Astrocyte of the spinal cord (primary cell): ENCODE results near the gene DGKG.

ENCODE experiments used
- DNase-seq: peaks from one replicate; pipeline ENCODE4 v3.0.0; 2011; ENCODE audit warnings: low read depth, low spot score
- H3K4me3 ChIP-seq: 2 replicates; pipeline ENCODE4 v1.5.1; 2011; ENCODE audit warnings: low read depth, mild to moderate bottlenecking, low read length, moderate library complexity
- CTCF ChIP-seq: IDR thresholded peaks from 2 replicates; pipeline ENCODE4 v1.5.1; 2012; ENCODE audit warnings: low read depth, mild to moderate bottlenecking, low read length, inconsistent platforms
- in situ Hi-C: cut with HindIII; loops from 2 replicates; pipeline ENCODE4 v1.10.0; 2017; ENCODE audit warnings: low sequenced_read_pairs

DGKG gene

GRCh38 chr3:186280737-186281136, 81.3 kb downstream of the DGKG start:
- H3K4me3 ChIP-seq: no peak overlapping the region
- in situ Hi-C loops: loop anchor here (25.0 kb wide), 1 partner anchor 257 kb away; the partner anchor contains the start of gene CRYGS

GRCh38 chr3:186277268-186277909, 84.6 kb downstream of the DGKG start:
- no peak overlapping the region for H3K4me3 ChIP-seq
- TF ChIP-seq CTCF: peak; percentile 55
- in situ Hi-C loops: loop anchor here (25.0 kb wide), 1 partner anchor 260 kb away; the partner anchor contains the start of gene CRYGS
- DNase-seq: peak; percentile 67

More at GRCh38 chr3:186280737-186281136, 81.3 kb downstream of the DGKG start:
- no peak for DNase-seq
- TF ChIP-seq CTCF: no peak

DNA sequence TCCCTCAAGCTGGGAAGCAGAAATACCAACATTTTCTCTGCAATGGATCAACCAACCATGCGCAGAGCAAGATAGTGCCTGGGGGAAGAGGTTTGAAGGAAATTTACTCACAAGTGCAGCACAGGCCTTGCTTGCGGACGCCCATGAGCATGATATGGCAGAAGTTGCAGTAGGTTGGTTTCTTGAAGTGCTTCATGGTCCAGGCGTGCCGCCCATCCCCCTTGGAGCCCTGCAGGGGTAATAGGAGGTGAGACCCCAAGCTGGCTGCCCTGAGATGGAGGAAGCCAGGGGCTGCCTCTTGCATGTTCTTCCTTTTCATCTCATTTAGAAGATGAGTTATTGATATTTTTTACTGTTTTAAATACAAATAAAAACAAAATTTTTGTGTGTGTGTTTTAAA, 86.6 kb downstream of the DGKG start:
- in situ Hi-C loops: loop anchor here (25.0 kb wide), 1 partner anchor 262 kb away; the partner anchor contains the start of gene CRYGS
- H3K4me3 ChIP-seq: no peak overlapping the region
- no peak for TF ChIP-seq CTCF
- no peak for DNase-seq

- no peak for TF ChIP-seq CTCF
- in situ Hi-C loops: no loop called here
- DNase-seq: no peak
- no peak overlapping the region for H3K4me3 ChIP-seq
Observed at GRCh38 chr3:186273586-186273985, 88.4 kb downstream of the DGKG start.

DNA sequence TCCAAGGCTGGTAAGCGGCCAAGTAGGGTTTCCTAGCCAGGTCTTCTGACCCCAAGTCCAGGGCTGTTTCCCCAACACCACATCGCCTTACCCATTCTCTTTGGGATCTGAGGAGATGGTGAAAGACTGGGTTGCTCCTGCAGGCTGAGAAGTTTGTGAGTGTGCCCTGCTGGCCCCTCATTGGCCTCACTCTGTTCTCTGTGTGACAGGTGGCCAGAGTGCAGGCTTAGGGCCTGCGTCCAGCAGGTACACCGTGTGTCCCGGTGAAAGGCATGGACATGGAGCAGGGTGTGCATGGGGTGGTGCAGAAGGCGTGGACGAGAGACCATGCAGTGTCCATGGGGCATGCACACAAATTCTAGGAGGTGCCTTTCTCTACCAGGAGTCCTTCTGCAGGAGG, 91.3 kb downstream of the DGKG start:
- DNase-seq: no peak
- in situ Hi-C loops: no loop called here
- H3K4me3 ChIP-seq: no peak overlapping the region
- no peak for TF ChIP-seq CTCF

- peak; percentile 55 for TF ChIP-seq CTCF
- H3K4me3 ChIP-seq: no peak overlapping the region
- in situ Hi-C loops: no loop called here
- DNase-seq: no peak
Observed at GRCh38 chr3:186268616-186269448, 93.2 kb downstream of the DGKG start.
